IMR-90 (cell line): ENCODE results near the gene ANKRD34C. TPM values are rescaled to one million over a fixed set of nuclear protein-coding genes. Genes with fewer than 3 reads are reported as not detected.

ENCODE experiments used
- ATAC-seq: fragments of 200-7000 bp; cut with Tn5 transposase; 2 replicates; pipeline ENCODE4 v1.9.1; 2020; ENCODE audit warnings: low read depth, mild to moderate bottlenecking, moderate library complexity
- BruUV-seq: library from RNA; stranded (reverse); fragments of 400-500 nt; replicated peaks from 2 replicates; lab custom pipeline; 2021; lab: Mats Ljungman, UMichigan
- CTCF ChIA-PET: fragments of 300-600 bp; formaldehyde crosslinking; extraction: SDS; loops from one replicate; lab custom pipeline; 2021; ENCODE audit warnings: antibody characterized with exemption; lab: Yijun Ruan, JAX
- POLR2A ChIA-PET: fragments of 300-600 bp; sonication (Branson Sonifier 250); formaldehyde crosslinking; loops from one replicate; lab custom pipeline; 2022; ENCODE audit warnings: antibody characterized with exemption; ENCODE audit not compliant: unreplicated experiment; lab: Charles Lee
- DNase-seq: peaks from one replicate; pipeline ENCODE4 v3.0.0; 2013
- H2AFZ ChIP-seq: replicated peaks from 2 replicates; pipeline ENCODE3; 2013; ENCODE audit warnings: low read length, mild to moderate bottlenecking; ENCODE audit not compliant: poor library complexity
- H2AK5ac ChIP-seq: 2 replicates; pipeline ENCODE4 v1.6.1; 2013; ENCODE audit warnings: low read depth, low read length, inconsistent platforms
- H2AK9ac ChIP-seq: replicated peaks from 2 replicates; pipeline ENCODE3; 2013; ENCODE audit warnings: mild to moderate bottlenecking, low read depth, low read length, moderate library complexity; ENCODE audit not compliant: poor library complexity
- H2BK120ac ChIP-seq: 2 replicates; pipeline ENCODE4 v1.6.1; 2013; ENCODE audit warnings: low read depth, low read length, inconsistent platforms
- H2BK15ac ChIP-seq: 3 replicates; pipeline ENCODE4 v1.6.1; 2013; ENCODE audit warnings: low read depth, low read length, inconsistent platforms
- H2BK20ac ChIP-seq: 2 replicates; pipeline ENCODE4 v1.6.1; 2013; ENCODE audit warnings: low read depth, mild to moderate bottlenecking, inconsistent platforms, low read length, moderate library complexity
- H2BK5ac ChIP-seq: 2 replicates; pipeline ENCODE4 v1.6.1; 2013; ENCODE audit warnings: mild to moderate bottlenecking, low read depth, low read length, inconsistent platforms; ENCODE audit not compliant: poor library complexity, severe bottlenecking
- H3K14ac ChIP-seq: replicated peaks from 2 replicates; pipeline ENCODE4 v1.6.1; 2013; ENCODE audit warnings: low read depth, low read length, inconsistent platforms
- H3K18ac ChIP-seq: 2 replicates; pipeline ENCODE4 v1.6.1; 2013; ENCODE audit warnings: low read depth, low read length, control low read depth
- H3K23ac ChIP-seq: 2 replicates; pipeline ENCODE4 v1.6.1; 2013; ENCODE audit warnings: low read depth, low read length, inconsistent platforms
- H3K27ac ChIP-seq: 2 replicates; pipeline ENCODE4 v1.5.1; 2013; ENCODE audit warnings: mild to moderate bottlenecking, control low read depth, low read length; ENCODE audit not compliant: insufficient read depth
- H3K27me3 ChIP-seq: 2 replicates; pipeline ENCODE4 v1.6.1; 2013; ENCODE audit warnings: low read length; ENCODE audit not compliant: control insufficient read depth, insufficient read depth
- H3K36me3 ChIP-seq: 2 replicates; pipeline ENCODE4 v1.6.1; 2013; ENCODE audit warnings: low read length, mixed read lengths; ENCODE audit not compliant: control insufficient read depth, insufficient read depth
- H3K4ac ChIP-seq: 2 replicates; pipeline ENCODE4 v1.6.1; 2013; ENCODE audit warnings: low read depth, low read length, inconsistent platforms
- H3K4me1 ChIP-seq: 2 replicates; pipeline ENCODE4 v1.6.1; 2013; ENCODE audit warnings: low read length, mixed read lengths; ENCODE audit not compliant: control insufficient read depth, insufficient read depth
- H3K4me2 ChIP-seq: 2 replicates; pipeline ENCODE4 v1.6.1; 2013; ENCODE audit warnings: low read depth, mild to moderate bottlenecking, control low read depth, low read length, moderate library complexity
- H3K4me3 ChIP-seq: 2 replicates; pipeline ENCODE4 v1.5.1; 2013; ENCODE audit warnings: low read depth, mild to moderate bottlenecking, control low read depth, low read length, moderate library complexity; ENCODE audit not compliant: insufficient read depth
- H3K56ac ChIP-seq: 2 replicates; pipeline ENCODE4 v1.6.1; 2013; ENCODE audit warnings: low read length, inconsistent platforms; ENCODE audit not compliant: insufficient read depth; ENCODE audit errors: extremely low read depth
- H3K79me1 ChIP-seq, 2 experiments: 2 replicates each; pipeline ENCODE4 v1.6.1; 2013; ENCODE audit warnings: low read length in 2 of 2, inconsistent platforms in 1 of 2, low read depth in 1 of 2
- H3K9ac ChIP-seq: 2 replicates; pipeline ENCODE4 v1.6.1; 2013; ENCODE audit warnings: low read depth, low read length, control low read depth
- H3K9me1 ChIP-seq: 2 replicates; pipeline ENCODE4 v1.6.1; 2013; ENCODE audit warnings: low read length, inconsistent platforms; ENCODE audit not compliant: insufficient read depth
- H3K9me3 ChIP-seq: 2 replicates; pipeline ENCODE4 v1.6.1; 2013; ENCODE audit warnings: low read length; ENCODE audit not compliant: control insufficient read depth, insufficient read depth
- H4K20me1 ChIP-seq: 2 replicates; pipeline ENCODE4 v1.6.1; 2013; ENCODE audit warnings: low read length, inconsistent platforms; ENCODE audit not compliant: insufficient read depth
- H4K5ac ChIP-seq: 2 replicates; pipeline ENCODE4 v1.6.1; 2013; ENCODE audit warnings: mild to moderate bottlenecking, low read depth, low read length, control low read depth
- H4K8ac ChIP-seq, 2 experiments: 2 replicates each; pipeline ENCODE4 v1.6.1; 2013; ENCODE audit warnings: low read depth in 2 of 2, low read length in 2 of 2, control low read depth in 1 of 2, inconsistent platforms in 1 of 2
- H4K91ac ChIP-seq: 2 replicates; pipeline ENCODE4 v1.6.1; 2013; ENCODE audit warnings: low read depth, low read length, inconsistent platforms; ENCODE audit not compliant: insufficient read depth
- BHLHE40 ChIP-seq: fragments of 150-350 bp; IDR thresholded peaks from 2 replicates; pipeline ENCODE4 v1.6.1; 2016; ENCODE audit warnings: mild to moderate bottlenecking, low read depth, low read length
- CEBPB ChIP-seq: IDR thresholded peaks from 2 replicates; pipeline ENCODE4 v1.6.1; 2012; ENCODE audit warnings: low read depth, low read length, improper control_type of control experiment
- CHD1 ChIP-seq: IDR thresholded peaks from 2 replicates; pipeline ENCODE4 v1.6.1; 2012; ENCODE audit warnings: low read depth, low read length, improper control_type of control experiment
- FOS ChIP-seq: fragments of 150-350 bp; IDR thresholded peaks from 2 replicates; pipeline ENCODE4 v1.6.1; 2016; ENCODE audit warnings: low read depth, low read length
- MAFK ChIP-seq: IDR thresholded peaks from 2 replicates; pipeline ENCODE4 v1.6.1; 2012; ENCODE audit warnings: low read depth, low read length, improper control_type of control experiment
- MAZ ChIP-seq: IDR thresholded peaks from 2 replicates; pipeline ENCODE4 v1.6.1; 2012; ENCODE audit warnings: low read depth, mild to moderate bottlenecking, low read length, improper control_type of control experiment, moderate library complexity, borderline replicate concordance
- MXI1 ChIP-seq: IDR thresholded peaks from 2 replicates; pipeline ENCODE4 v1.6.1; 2012; ENCODE audit warnings: low read depth, mild to moderate bottlenecking, low read length, moderate library complexity, borderline replicate concordance
- NFE2L2 ChIP-seq: fragments of 150-350 bp; IDR thresholded peaks from 2 replicates; pipeline ENCODE4 v1.6.1; 2016; ENCODE audit warnings: low read depth, mild to moderate bottlenecking, low read length
- POLR2A ChIP-seq: IDR thresholded peaks from 2 replicates; pipeline ENCODE4 v1.6.1; 2012; ENCODE audit warnings: mild to moderate bottlenecking, low read depth, low read length
- RAD21 ChIP-seq: IDR thresholded peaks from 2 replicates; pipeline ENCODE4 v1.6.1; 2012; ENCODE audit warnings: low read length, improper control_type of control experiment
- RCOR1 ChIP-seq: IDR thresholded peaks from 2 replicates; pipeline ENCODE4 v1.6.1; 2012; ENCODE audit warnings: mild to moderate bottlenecking, low read length, improper control_type of control experiment; ENCODE audit not compliant: insufficient replicate concordance
- RFX5 ChIP-seq: IDR thresholded peaks from 2 replicates; pipeline ENCODE4 v1.8.0; 2012; ENCODE audit warnings: low read depth, mild to moderate bottlenecking, low read length, moderate library complexity
- SMC3 ChIP-seq: fragments of 150-350 bp; IDR thresholded peaks from 2 replicates; pipeline ENCODE4 v1.6.1; 2016; ENCODE audit warnings: low read depth, mild to moderate bottlenecking, antibody characterized with exemption, low read length, moderate library complexity
- WGBS, 2 experiments: methylation state at CpG; one replicate each; pipeline versions ENCODE4 v1.1.5 to v1.1.7; 2013; ENCODE audit warnings: missing lambda C conversion rate in 2 of 2; ENCODE audit not compliant: insufficient read length in 1 of 2; ENCODE audit errors: extremely low coverage in 2 of 2; 5-methylcytosine and 5-hydroxymethylcytosine counted together
- dilution Hi-C: fragments of 300-500 bp; cut with HindIII; formaldehyde crosslinking; loops from one replicate; pipeline ENCODE4 v1.14.3; 2018; ENCODE audit warnings: low sequenced_read_pairs; ENCODE audit not compliant: unreplicated experiment
- in situ Hi-C: fragments of 300-500 bp; cut with MboI; formaldehyde crosslinking; loops from 3 replicates; pipeline ENCODE4 v1.14.3; 2019; ENCODE audit warnings: low sequenced_read_pairs, inconsistent platforms, mixed read lengths
- intact Hi-C: fragments of 100-400 bp; cut with micrococcal nuclease; formaldehyde crosslinking; loops from 2 replicates; pipeline ENCODE4 v1.10.0; 2022
- polyA plus RNA-seq, 3 experiments: library from polyadenylated mRNA; depleted of rRNA; stranded (reverse); fragments of >200 nt; gene quantifications; 2 replicates each; pipeline ENCODE4 v1.2.3, GENCODE V29; 2012; ENCODE audit warnings: low replicate concordance in 1 of 3
- total RNA-seq: library from RNA; depleted of rRNA; stranded (reverse); fragments of >200 nt; gene quantifications from 2 replicates; pipeline ENCODE4 v1.2.3, GENCODE V29; 2012
- TF ChIP-seq, protein P1 (sequence below): conservative IDR thresholded peaks from 2 replicates; pipeline ENCODE4 v1.5.1; 2012; ENCODE audit warnings: mild to moderate bottlenecking, low read depth, low read length, improper control_type of control experiment
- TF ChIP-seq, protein P2 (sequence below): fragments of 150-350 bp; IDR thresholded peaks from 2 replicates; pipeline ENCODE4 v1.6.1; 2016; ENCODE audit warnings: low read depth, mild to moderate bottlenecking, low read length, moderate library complexity, borderline replicate concordance
- TF ChIP-seq, protein P3 (sequence below): fragments of 150-350 bp; IDR thresholded peaks from 2 replicates; pipeline ENCODE4 v1.6.1; 2017; ENCODE audit warnings: mild to moderate bottlenecking, antibody characterized with exemption, low read length, low read depth

Gene ANKRD34C
- total and polyA plus RNA-seq, 2 of the 4 experiments (the other 2 are of a cell fraction) = not detected

DNA sequence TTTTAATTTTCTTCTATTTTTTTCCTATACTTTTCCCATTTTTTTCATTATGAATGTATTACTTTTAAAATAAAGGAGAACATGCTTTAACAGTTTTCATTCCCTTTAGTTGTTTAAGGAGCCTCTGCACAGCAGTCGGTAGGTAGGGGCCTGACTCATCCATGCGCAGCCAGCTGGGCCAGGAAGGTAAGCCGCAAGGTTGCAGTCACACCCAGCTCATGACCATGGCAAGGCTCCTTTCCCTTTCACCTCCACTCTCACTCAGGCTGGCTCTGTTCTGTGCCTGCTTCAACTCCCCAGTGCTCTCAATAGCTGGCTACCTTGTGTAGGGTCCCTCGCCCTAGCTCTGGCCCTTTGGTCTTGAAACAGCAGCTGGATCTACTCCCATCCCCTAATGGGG lies 17.4 kb upstream of the ANKRD34C start:
- no peak overlapping the region for H2BK120ac ChIP-seq
- no peak overlapping the region for H3K18ac ChIP-seq
- no peak overlapping the region for H2AK9ac ChIP-seq
- H2AK5ac ChIP-seq = no peak overlapping the region
- no peaks in the 10 kb centered on the region for H3K9me1 ChIP-seq
- H3K4ac ChIP-seq = no peak overlapping the region
- H3K79me1 ChIP-seq = no peaks in the 10 kb centered on the region
- H3K23ac ChIP-seq = no peak overlapping the region
- no peaks in the 10 kb centered on the region for H4K20me1 ChIP-seq
- no peak overlapping the region for H3K27ac ChIP-seq
- H3K4me1 ChIP-seq = no peaks in the 10 kb centered on the region
- no peak overlapping the region for H4K91ac ChIP-seq
- no peak overlapping the region for H2BK5ac ChIP-seq
- no peak overlapping the region for H2AFZ ChIP-seq
- DNase-seq (no peak), ATAC-seq (no peak)
- H3K27me3 ChIP-seq = no peaks in the 10 kb centered on the region; the same call in 1 of the 2 replicates
- CTCF ChIA-PET = no interaction called here
- in situ Hi-C loops (no loop called here), intact Hi-C loops (no loop called here), dilution Hi-C loops (no loop called here)
- H3K4me2 ChIP-seq = no peak overlapping the region
- POLR2A ChIA-PET = no interaction called here
- no peak overlapping the region for H2BK20ac ChIP-seq
- no peak overlapping the region for H4K8ac ChIP-seq
- H3K9me3 ChIP-seq = no peaks in the 10 kb centered on the region
- H3K9ac ChIP-seq = no peak overlapping the region
- BruUV-seq = no TSS peak
- TF ChIP-seq RAD21 (no peak), POLR2A (no peak), SMC3 (no peak), CHD1 (no peak), NFE2L2 (no peak), MAFK (no peak), MXI1 (no peak), MAZ (no peak), FOS (no peak), CEBPB (no peak), BHLHE40 (no peak), RCOR1 (no peak), RFX5 (no peak)
- TF ChIP-seq, protein P1, sequence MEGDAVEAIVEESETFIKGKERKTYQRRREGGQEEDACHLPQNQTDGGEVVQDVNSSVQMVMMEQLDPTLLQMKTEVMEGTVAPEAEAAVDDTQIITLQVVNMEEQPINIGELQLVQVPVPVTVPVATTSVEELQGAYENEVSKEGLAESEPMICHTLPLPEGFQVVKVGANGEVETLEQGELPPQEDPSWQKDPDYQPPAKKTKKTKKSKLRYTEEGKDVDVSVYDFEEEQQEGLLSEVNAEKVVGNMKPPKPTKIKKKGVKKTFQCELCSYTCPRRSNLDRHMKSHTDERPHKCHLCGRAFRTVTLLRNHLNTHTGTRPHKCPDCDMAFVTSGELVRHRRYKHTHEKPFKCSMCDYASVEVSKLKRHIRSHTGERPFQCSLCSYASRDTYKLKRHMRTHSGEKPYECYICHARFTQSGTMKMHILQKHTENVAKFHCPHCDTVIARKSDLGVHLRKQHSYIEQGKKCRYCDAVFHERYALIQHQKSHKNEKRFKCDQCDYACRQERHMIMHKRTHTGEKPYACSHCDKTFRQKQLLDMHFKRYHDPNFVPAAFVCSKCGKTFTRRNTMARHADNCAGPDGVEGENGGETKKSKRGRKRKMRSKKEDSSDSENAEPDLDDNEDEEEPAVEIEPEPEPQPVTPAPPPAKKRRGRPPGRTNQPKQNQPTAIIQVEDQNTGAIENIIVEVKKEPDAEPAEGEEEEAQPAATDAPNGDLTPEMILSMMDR = no peak
- TF ChIP-seq, protein P2, sequence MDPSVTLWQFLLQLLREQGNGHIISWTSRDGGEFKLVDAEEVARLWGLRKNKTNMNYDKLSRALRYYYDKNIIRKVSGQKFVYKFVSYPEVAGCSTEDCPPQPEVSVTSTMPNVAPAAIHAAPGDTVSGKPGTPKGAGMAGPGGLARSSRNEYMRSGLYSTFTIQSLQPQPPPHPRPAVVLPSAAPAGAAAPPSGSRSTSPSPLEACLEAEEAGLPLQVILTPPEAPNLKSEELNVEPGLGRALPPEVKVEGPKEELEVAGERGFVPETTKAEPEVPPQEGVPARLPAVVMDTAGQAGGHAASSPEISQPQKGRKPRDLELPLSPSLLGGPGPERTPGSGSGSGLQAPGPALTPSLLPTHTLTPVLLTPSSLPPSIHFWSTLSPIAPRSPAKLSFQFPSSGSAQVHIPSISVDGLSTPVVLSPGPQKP = no peak
- TF ChIP-seq, protein P3, sequence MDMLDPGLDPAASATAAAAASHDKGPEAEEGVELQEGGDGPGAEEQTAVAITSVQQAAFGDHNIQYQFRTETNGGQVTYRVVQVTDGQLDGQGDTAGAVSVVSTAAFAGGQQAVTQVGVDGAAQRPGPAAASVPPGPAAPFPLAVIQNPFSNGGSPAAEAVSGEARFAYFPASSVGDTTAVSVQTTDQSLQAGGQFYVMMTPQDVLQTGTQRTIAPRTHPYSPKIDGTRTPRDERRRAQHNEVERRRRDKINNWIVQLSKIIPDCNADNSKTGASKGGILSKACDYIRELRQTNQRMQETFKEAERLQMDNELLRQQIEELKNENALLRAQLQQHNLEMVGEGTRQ = no peak
- no peak overlapping the region for H3K4me3 ChIP-seq
- H4K5ac ChIP-seq = no peak overlapping the region
- no peak overlapping the region for H2BK15ac ChIP-seq
- WGBS, 2 experiments = 60% methylated on average over 1 of the region's 4 CpGs; no CpG with 5 or more reads in 1 of the 2 experiments
- no peak overlapping the region for H3K56ac ChIP-seq
- no peaks in the 10 kb centered on the region for H3K36me3 ChIP-seq
- H3K14ac ChIP-seq = no peak overlapping the region
